ENCODE data around the gene CD151.

DNA sequence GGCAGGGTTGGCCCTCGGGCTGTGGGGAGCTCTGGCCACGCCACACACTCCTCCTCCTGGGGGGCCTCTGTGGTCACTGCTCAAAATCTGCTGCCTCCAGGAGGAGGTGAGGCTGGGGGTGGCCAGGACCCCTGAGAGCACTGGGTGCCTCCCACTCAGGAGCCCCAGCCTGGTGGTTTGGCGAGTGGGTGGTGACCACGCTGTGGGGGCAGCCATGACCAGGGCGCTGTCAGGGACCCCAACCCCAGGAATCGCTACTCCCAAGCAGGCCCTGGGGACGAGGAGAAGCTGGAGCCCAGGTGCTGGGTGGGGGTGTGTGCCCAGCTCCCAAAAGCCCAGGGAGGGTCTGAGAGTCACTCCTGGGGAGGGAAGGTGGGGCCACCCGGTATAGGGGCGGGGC lies 40.0 kb downstream of the CD151 start:
- TF ChIP-seq, protein P1, sequence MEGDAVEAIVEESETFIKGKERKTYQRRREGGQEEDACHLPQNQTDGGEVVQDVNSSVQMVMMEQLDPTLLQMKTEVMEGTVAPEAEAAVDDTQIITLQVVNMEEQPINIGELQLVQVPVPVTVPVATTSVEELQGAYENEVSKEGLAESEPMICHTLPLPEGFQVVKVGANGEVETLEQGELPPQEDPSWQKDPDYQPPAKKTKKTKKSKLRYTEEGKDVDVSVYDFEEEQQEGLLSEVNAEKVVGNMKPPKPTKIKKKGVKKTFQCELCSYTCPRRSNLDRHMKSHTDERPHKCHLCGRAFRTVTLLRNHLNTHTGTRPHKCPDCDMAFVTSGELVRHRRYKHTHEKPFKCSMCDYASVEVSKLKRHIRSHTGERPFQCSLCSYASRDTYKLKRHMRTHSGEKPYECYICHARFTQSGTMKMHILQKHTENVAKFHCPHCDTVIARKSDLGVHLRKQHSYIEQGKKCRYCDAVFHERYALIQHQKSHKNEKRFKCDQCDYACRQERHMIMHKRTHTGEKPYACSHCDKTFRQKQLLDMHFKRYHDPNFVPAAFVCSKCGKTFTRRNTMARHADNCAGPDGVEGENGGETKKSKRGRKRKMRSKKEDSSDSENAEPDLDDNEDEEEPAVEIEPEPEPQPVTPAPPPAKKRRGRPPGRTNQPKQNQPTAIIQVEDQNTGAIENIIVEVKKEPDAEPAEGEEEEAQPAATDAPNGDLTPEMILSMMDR (IDR thresholded peaks at IDR 0.05; ENCODE audit: poor library complexity): no peak
- TF ChIP-seq EZH2 (IDR thresholded peaks at IDR 0.05; ENCODE audit: borderline replicate concordance) (no peak), EZH2phosphoT487 (IDR thresholded peaks at IDR 0.05; ENCODE audit: low read depth, severe bottlenecking, unreplicated experiment) (no peak)
